Keratinocyte (primary cell): ENCODE measurements around the gene FOXC1.

Experiments used
- CTCF ChIP-seq, 3 experiments: IDR thresholded peaks in 1 of 3; conservative IDR thresholded peaks in 1 of 3; optimal IDR thresholded peaks in 1 of 3; 2 replicates in 2 of 3; 3 replicates in 1 of 3; pipeline versions ENCODE3 to v1.5.1; 2011; ENCODE audit warnings: low read length in 3 of 3, mild to moderate bottlenecking in 3 of 3, moderate library complexity in 2 of 3, control low read depth in 1 of 3, inconsistent platforms in 1 of 3; ENCODE audit not compliant: insufficient read depth in 2 of 3; ENCODE audit errors: extremely low read depth in 1 of 3
- EZH2 ChIP-seq: IDR thresholded peaks from one replicate; pipeline ENCODE4 v1.6.1; 2012; ENCODE audit warnings: inconsistent platforms, mild to moderate bottlenecking, low read length, moderate library complexity

- TF ChIP-seq EZH2 (no peak), CTCF (optimal IDR thresholded peaks at IDR 0.05 in 1 of 3, IDR thresholded peaks at IDR 0.05 in 1 of 3, conservative IDR thresholded peaks at IDR 0.05 in 1 of 3; ENCODE audit: extremely low read depth in 1 of 3, insufficient read depth in 2 of 3, low read length in 3 of 3) (no peak)
Observed at GRCh38 chr6:1612299-1612973, 2.7 kb downstream of the FOXC1 start.
